Measurements from ENCODE around the gene P2RY2.

DNA sequence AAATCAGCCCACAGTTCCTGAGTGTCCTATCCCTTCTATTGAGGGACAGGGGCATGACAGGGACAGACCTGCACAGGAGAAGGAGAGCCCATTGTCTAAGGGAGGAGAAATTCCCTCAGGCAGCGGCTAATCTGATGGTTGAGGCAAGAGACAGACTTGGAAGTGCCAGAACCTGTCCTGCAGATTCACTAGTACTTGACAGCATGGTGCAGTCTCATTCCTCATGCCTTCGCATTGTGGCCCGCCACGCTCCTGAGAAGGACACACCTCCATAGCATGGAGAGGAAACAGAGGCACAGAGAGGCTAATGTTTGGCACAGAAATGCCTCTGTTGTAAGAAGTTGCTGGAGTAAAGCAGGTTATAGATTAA lies 57.3 kb downstream of the P2RY2 start:
- TF ChIP-seq, protein P1, sequence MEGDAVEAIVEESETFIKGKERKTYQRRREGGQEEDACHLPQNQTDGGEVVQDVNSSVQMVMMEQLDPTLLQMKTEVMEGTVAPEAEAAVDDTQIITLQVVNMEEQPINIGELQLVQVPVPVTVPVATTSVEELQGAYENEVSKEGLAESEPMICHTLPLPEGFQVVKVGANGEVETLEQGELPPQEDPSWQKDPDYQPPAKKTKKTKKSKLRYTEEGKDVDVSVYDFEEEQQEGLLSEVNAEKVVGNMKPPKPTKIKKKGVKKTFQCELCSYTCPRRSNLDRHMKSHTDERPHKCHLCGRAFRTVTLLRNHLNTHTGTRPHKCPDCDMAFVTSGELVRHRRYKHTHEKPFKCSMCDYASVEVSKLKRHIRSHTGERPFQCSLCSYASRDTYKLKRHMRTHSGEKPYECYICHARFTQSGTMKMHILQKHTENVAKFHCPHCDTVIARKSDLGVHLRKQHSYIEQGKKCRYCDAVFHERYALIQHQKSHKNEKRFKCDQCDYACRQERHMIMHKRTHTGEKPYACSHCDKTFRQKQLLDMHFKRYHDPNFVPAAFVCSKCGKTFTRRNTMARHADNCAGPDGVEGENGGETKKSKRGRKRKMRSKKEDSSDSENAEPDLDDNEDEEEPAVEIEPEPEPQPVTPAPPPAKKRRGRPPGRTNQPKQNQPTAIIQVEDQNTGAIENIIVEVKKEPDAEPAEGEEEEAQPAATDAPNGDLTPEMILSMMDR (conservative IDR thresholded peaks at IDR 0.05 in 1 of 2, IDR thresholded peaks at IDR 0.05 in 1 of 2; ENCODE audit: low read depth in 1 of 2, low read length in 2 of 2): no peak
- TF ChIP-seq EZH2 (IDR thresholded peaks at IDR 0.05; ENCODE audit: low read length, missing control alignments): no peak
